ENCODE measurements around the gene PAPPA2.
"Not testable (repeated sequence)": the region's sequence is repeated elsewhere in the genome, so short reads cannot be mapped to it uniquely, and the experiment has no call there.

The PAPPA2 gene, protein sequence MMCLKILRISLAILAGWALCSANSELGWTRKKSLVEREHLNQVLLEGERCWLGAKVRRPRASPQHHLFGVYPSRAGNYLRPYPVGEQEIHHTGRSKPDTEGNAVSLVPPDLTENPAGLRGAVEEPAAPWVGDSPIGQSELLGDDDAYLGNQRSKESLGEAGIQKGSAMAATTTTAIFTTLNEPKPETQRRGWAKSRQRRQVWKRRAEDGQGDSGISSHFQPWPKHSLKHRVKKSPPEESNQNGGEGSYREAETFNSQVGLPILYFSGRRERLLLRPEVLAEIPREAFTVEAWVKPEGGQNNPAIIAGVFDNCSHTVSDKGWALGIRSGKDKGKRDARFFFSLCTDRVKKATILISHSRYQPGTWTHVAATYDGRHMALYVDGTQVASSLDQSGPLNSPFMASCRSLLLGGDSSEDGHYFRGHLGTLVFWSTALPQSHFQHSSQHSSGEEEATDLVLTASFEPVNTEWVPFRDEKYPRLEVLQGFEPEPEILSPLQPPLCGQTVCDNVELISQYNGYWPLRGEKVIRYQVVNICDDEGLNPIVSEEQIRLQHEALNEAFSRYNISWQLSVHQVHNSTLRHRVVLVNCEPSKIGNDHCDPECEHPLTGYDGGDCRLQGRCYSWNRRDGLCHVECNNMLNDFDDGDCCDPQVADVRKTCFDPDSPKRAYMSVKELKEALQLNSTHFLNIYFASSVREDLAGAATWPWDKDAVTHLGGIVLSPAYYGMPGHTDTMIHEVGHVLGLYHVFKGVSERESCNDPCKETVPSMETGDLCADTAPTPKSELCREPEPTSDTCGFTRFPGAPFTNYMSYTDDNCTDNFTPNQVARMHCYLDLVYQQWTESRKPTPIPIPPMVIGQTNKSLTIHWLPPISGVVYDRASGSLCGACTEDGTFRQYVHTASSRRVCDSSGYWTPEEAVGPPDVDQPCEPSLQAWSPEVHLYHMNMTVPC (N-terminal part only)

DNA sequence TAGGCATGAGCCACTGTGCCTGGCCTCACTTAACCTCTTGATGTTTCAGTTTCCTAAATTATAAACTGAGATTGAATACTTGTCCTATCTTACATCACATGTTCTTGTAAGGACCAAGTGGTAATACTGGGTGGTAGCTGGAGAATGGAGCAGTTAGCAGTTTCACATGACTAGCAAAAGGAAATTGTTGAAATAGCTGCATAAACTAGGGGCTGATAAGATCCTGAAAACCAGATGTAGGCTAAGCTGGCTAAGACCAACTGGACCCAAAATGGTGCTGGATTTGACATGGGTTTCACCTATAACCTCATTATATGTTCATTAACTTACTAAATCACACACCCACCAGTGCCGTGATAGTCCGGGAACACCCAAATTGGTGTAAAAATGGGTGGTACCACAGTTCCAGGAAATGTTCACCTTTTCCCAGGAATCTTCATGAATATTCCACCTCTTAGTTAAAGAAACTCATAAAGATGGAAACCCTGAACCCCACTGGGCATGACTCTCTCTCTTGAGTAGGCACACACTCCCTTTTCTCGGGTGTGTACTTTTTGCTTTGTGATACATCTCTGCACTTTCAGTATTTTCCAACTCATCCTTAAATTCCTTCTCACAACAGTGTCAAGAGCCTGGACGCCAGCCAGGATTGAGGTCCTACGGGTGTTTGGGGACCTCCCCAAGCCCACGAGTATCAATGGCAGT is at the start of gene PAPPA2:
Gene PAPPA2, plus strand, starts transcription at position 502 of the 705 bp plus-strand sequence. CDS start 93,148 bp downstream, outside the sequence.
- no peak for DNase-seq

DNA sequence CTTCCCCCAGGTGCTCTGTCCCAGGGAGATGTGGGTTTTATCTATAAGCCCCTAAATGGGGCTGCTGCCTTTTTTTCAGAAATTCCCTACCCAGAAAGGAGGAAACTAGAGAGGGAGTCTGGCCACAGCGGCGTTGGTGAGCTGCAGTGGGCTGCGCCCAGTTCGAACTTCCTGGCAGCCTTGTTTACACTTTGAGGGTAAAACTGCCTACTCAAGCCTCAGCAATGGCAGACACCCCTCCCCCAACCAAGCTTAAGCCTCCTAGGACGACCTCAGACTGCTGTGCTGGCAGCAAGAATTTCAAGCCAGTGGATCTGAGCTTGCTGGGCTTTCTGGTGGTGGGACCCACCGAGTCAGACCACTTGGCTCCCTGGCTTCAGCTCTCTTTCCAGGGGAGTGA is 46.2 kb upstream of the PAPPA2 start:
- no peak for DNase-seq

DNA sequence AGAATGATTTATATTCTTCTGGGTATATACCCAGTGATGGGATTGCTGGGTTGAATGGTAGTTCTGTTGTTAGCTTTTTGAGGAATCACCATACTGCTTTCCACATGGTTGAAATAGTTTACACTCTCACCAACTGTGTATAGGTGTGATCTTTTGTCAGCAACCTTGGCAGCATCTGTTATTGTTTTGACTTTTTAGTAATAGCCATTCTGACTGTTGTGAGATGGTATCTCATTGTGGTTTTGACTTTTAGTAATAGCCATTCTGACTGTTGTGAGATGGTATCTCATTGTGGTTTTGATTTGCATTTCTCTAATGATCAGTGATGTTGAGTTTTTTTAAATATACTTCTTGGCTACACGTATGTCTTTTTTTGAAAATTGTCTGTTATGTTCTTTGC is 43.4 kb upstream of the PAPPA2 start:
- not testable (repeated sequence) for DNase-seq

DNA sequence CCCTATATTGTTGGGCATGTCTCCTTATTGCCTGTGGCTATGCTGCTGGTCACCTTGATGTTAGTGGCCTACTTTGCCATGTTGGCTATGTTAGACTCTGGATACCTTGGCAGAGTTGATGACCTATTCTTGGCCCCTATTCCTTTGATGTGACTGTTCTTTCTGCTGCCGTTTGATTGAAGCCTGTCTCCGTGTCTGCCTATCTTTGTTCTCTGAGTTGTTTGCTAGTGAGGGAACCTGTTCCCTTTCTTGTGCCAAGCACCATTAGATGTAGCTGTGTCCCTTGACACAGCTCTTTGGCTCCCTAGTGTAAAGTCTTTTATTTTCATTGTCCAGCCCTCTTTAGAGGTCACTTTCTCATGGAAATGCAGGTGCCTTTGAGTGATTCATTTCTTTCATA is 28.7 kb upstream of the PAPPA2 start:
- DNase-seq: no peak

DNA sequence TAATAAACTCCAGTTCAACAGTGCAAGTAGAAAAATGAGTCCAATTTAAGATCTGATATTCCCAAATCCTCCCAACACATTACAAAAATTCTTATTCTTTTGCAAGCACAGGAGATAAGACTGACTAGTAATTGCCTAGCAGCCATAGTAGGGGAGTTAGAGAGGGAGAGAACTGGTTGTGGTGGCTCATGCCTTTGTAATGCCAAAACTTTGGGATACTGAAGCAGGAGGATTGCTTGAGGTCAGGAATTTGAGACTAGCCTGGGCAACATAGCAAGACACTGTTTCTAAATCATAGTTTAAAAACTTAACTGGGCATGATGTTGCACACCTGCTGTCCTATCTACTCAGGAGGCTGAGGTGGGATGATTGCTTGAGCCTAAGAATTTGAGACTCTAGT is 26.7 kb upstream of the PAPPA2 start:
- no peak for DNase-seq

DNA sequence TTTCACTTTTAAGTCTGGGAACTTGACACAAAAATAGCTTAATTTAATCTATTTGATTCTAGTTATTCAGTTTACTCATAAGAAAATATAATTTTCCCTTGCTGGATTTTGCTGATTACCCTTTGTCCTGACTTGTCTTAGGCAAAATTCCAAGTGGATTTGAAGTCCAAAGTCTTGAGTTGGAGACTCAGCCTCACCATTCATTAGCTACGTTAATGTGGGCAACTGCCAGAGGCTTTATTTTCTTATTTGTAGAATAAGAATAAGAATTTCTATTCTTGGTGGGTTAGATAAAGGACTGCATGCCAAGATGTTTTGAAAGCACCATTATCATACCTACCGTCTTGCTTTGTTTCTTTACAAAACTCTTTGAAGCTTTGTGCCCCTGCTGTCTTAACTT is 22.8 kb upstream of the PAPPA2 start:
- no peak for DNase-seq

DNA sequence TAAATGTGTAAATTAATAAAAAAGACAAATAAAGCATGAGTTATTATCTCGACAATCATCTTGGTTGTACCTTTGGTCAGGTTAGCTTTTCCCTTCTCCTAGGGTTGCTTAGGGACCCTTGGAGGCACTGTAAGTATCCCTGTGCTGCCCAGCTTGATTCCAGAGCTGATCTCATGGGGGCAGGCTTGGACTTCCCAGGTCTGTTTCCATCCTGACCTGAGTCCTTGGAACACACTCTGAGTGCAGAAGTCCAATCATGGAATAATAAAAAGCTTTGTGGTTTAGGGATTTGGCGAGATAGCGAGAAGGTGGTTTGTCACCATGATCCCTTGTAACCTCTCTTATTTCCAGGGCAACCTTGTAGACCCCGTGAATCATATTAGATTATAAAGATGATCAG is 18.7 kb upstream of the PAPPA2 start:
- DNase-seq: no peak

DNA sequence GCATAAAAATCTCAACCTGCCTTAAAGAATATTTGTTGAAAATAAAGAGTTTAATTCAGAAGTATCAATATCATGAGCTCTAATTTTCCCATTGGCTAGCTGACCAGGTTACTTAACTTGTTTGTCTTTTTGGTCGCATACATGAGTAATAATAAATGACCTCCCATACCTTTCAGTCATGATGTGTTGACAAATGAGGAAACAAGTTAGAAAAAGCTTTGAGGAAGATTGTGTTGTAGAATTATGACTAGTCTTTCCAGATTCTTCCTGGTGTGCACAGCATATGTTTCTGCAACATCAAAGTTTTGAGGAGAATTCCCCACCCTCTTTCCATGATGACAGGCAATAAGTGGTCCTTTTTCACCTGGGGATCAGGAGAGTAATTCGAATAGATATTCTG is 17.6 kb upstream of the PAPPA2 start:
- no peak for DNase-seq

DNA sequence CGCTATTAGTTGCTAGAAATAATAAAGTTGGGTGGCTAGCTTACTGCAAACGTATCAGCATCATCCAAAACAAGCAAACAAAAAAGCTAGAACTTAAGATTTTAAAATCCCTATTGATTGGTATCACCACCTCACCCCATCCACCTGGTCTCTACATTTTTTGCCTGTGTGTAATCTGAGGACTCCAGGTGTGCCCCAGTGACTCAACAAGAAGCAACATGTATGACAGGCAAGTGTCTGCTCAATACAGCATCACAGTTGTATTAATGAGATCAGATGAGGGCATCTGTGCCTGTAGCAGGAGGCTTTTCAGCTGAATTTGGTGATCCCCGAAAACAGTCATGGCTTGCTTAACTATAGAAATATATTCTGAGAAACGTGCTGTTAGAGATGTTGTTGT is 14.6 kb upstream of the PAPPA2 start:
- DNase-seq: no peak

DNA sequence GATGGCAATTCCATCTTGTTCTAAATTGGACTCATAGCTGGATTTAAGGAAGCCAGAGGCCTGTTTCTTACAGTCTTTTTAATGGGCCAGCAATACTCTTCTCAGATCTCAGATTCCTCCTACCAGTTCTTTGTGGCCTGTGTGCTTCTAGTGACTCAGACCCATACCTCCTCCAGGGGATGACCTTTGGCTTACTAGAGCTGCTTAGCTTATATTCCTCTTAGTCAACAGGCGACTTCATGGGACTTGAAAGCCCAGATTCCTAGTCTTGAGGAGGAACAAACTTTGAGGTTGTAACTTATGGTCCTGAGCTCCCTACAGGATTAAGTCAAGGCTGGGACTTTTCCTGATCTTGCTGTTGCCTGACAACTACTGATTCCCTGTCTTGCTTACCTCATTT is 12.4 kb upstream of the PAPPA2 start:
- DNase-seq: no peak

DNA sequence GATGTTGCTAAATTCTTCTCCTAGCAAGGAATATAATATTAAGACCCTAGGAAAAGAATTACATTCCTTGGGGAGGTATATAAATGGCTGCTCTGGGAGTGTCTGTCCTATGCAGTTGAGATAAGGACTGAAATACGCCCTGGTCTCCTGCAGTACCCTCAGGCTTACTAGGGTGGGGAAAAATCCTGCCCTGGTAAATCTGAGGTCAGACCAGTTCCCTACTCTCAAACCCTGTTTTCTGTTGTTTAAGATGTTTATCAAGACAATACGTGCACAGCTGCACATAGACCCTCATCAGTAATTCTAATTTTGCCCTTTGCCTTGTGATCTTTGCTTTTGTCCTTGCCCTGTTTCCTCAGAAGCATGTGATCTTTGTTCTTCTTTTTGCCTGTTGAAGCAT is 11.2 kb upstream of the PAPPA2 start:
- not testable (repeated sequence) for DNase-seq

DNA sequence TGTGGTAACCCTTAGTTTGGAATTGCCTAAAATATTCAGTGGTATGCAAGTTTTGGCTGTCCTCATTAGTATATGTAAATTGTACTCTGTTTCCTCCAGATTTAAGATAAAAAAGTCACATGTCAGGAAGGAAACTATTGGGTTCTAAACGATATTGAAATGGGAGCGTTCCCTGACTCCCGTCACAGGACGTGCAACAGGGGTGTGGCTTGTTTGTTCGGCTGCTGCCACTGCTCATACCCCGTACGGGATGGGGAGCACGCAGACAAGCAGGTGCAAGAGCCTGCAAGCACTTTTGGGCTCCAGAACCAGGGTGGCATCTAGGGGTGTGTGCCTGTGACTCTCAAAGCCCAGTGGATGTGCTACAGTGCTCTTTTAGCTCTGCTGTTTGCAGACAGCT is 6.2 kb upstream of the PAPPA2 start:
- DNase-seq: no peak

DNA sequence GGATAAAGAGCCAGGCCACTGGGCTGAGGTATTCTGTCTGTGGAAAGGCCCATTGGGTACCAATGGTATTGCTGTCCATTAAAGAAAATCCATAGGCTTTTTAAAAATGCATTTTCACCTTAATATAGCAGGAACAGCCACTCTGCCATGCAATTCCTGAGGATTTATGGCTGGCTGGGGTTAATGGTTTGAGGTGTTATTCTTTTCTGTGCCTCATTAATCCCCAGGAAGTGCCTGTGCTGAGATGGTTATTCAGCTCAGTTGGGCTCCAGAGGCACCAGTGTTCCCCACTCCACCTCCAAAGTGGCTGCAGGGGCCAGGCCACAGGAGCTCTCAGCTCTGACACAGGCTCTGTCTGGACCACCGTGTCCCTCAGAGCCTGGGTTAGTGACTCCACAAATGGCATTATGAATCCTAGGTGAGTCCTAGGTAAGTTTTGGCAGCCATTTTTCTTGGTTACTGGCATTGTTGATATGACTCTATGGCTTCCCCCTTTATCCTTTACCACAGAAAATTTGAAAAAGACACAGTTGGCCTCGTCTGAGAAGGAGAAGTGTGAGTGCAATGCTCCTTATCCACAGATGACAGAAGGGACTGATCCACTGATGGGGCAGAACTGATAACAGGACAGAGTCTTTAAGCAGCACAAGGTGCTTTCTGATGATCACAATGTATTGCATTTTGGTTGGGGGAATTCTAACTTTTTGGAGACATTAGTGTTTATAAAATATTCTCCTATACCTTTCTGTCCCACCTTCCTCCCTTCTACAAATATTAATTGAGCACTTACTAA is 2.2 kb upstream of the PAPPA2 start:
- DNase-seq: no peak

DNA sequence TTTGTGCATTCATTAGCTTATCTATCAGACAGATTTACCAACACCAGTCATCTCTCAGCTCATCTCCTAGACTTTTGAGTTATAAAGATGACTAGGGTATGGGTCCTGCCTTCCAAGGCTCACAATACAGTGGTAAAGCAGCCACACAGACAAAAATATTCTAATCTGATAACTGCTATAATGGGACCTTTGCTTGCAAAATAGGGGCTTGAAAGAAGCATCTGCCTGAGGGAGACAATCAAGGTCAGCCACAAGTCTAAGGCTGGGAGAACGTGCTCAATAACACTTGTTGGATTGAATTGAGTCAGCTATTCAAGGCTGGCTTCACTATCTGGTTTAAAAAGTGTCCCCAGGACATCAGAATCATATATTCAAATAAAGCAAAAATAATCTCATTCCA is 1.4 kb upstream of the PAPPA2 start:
- no peak for DNase-seq

DNA sequence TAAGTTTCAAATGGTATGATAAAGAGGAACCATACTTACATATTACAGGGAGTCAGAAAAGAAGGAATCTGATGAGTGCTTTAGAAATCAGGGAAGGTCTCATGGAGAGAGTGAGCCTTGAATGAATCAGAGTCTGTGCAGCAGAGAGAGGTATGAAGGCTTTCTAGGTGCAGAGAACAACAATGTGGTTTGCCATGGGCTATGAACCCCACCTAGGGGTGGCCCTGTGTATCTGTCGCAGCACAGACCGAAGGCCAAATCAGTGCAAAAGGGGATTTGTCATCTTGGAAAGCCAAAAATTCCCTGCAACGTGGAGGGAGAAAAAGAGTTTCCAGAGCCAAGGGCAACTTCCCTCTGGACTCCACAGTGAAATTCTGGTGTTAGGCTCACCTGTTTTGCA is 3.5 kb downstream of the PAPPA2 start:
- DNase-seq: no peak

DNA sequence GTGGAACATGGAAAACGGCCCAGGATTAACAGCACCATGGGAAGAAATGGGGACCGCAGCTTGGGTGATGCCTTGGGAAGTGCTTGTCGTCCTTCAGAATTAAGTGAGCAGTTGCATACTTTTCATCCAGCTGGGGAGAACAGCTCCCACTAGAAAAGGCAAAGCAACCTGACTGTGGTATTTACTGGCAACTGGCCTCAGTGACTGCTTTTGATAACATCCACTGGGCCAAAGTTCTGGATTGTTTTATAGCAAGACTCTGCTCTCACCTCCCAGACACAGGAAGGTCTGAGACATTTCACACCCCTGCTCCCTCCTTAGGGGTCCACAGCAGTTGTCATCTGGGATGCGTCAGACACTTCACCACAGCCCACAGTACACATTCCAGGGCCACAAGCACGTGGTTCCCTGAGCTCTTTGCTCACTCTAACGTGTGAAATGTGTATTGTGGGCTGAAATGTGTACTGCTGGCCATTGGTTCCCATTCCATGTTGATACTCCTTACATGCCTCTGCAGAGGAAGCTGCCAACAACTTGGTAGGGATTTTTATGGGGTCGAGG is 6.6 kb downstream of the PAPPA2 start:
- DNase-seq: no peak

DNA sequence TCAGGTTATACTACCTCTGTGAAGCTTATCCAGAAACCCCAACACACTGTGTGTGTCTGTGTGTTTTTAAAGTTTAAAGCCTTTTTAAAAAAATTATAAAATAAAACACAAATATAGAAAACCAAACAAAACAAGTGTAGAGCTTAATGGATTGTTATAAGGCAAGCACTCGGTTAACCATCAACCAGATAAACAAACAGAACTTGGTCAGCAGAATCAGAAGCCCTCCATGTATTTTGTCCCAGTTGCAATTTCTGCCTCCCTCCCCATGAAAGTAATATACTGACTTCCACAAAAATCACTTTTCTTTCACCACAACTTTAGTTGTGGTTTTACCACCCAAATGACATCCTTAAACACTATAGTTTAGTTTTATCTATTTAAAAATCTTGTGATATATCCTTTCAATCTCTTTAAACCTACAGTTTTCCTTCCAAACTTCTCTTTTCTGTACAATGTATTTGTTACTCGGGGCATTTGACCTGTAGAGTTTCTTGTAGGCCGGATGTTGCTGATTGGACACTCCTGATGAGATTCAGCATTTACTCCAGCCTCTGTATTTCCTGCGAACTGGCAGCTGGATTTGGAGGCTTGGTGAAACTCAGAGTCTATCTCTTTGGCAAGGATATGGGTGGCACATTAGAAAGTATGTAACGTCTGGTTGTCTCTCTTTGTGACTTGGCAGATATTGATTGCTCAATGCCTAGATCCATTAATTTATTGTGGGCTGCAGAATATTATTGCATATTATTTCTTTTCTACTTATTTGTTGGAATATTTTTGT is 8.6 kb downstream of the PAPPA2 start:
- DNase-seq: no peak

DNA sequence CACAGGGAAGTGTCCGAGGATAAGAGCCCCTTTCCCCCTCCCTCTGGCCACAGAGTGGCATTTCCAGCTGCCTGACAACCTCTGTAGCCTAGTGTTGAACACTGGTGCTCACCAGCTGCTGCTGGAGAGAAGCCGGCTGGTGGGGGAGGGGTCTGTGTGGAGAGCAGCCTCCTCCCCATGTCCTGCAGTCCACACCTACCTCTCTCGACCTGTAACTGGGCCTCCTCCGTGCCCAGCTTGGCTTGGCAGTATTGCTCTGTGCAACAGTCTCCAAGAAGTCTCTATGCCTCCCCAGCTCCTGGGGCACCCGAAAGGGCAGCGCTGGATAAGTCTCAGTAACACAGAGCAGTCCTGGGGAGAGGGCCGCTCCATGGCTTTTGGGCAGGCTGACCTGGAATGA is 17.0 kb downstream of the PAPPA2 start:
- DNase-seq: no peak

DNA sequence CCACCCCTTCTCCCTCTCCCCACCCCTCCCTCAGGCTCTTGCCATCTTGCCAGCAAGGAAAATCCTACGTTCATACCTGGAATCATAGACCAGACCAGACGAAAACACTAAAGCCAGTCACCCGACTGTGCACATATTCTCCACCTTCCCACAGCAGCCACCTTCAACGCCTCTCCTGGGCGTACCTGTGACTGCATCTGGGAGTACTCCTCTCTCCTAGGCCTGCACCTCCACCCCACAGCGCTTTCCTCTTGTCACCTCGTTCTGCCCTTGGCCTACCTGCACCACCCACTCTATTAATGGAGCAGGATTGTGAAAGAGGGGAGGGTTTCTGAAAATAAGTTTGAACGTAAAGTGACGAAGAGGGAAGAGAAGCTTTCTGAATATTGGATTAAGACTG is 17.8 kb downstream of the PAPPA2 start:
- no peak for DNase-seq

DNA sequence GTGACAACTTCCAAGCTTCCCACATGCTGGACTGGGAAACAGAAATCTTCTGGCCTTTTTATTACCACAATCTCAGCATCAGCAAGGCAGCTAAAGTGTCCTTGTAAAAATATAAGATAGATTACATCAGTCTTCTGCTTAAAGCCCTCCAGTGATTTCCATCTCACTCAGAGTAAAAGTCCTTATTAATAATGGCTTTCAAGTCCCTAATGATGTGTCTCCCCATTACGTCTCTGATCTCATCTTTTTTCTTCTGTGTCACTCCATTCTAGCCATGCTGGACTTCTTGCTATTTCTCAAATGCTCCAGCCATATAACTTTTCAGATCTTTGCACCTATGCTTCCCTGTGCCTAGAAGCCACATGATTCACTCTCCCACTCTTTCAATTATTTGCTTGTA is 22.1 kb downstream of the PAPPA2 start:
- no peak for DNase-seq

DNA sequence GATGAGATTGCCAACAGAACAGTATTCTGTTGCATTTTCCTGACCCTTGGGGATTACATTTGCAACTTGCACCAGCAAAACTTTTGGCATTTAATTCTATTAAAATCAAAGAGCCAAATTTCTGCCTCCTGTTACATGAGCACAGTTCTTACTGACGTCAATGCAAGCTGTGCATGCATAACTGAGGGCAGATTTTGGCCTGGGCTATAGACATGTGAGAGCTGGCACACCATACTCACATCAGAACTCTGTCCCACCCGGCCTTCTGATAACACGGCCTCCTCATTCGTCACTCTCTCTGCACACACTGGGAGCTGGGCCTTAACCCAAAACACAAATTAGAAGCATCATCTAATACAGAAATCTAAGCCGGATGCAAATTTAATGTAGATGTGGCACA is 31.5 kb downstream of the PAPPA2 start:
- no peak for DNase-seq
